ENCODE results near the gene STK10. TPM values are rescaled to one million over a fixed set of nuclear protein-coding genes. Genes with fewer than 3 reads are reported as not detected.

STK10 gene
- total and polyA plus RNA-seq, 4 donors, result 2.8 to 21.7 (median 7.7) TPM

DNA sequence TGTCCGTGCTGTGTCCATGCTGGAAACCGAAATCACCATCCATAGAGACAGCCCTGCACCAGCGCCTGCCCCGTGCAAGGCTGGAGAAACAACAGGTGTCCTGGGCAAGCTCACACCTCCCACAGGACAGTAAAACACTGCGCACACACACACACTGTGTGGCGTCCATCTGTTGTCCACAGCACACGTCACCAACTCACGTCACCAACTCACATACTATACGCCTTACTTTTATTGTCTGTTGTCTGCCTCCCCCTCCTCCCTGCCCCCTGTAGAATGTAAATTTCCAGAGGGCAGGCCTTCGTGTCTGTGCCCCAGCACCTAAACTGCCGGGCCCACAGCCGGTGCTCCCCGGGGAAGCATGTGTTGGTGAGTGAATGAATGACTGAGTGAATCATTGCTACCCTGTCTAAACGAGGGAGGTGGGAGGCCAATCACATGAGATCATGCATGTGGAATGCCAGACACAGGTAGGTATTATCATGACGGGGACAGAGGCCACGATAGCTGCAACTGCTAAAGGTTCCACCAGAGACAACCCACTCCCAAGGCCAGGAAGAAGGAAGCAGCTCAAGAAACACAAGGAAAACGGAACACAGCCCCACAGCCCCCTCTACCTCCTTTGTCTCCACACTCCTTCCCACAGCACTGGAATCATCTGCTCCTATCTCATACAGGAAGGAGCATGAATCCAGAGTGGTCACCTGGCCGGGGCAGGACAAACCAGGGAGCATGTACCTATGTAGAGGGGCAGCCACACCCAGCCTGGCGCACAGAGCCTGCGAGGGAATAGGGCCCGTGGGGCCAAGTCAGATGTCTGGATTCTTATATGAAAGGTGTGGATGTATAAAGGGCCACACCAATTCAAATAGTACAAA lies 41.9 kb downstream of the STK10 start:
- H3K27ac ChIP-seq (ENCODE audit: low read depth in 1 of 2, low read length in 2 of 2), result no peak overlapping the region
- 91% methylated on average over 21 of the region's 21 CpGs for WGBS
- no peaks in the 10 kb centered on the region for H3K36me3 ChIP-seq (ENCODE audit: control insufficient read depth in 4 of 4, insufficient read depth in 3 of 4, low read depth in 1 of 4, low read length in 3 of 4)
- no peak for DNase-seq (ENCODE audit: low spot score)
- no peak for TF ChIP-seq RAD21 (IDR thresholded peaks at IDR 0.05)
- TF ChIP-seq, protein P1, sequence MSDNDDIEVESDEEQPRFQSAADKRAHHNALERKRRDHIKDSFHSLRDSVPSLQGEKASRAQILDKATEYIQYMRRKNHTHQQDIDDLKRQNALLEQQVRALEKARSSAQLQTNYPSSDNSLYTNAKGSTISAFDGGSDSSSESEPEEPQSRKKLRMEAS (IDR thresholded peaks at IDR 0.05), result no peak
- peaks cover 0 to 2% (median under 1%) of the 10 kb centered on the region in 4 donors for H3K4me1 ChIP-seq (ENCODE audit: control insufficient read depth in 4 of 4, insufficient read depth in 4 of 4, low read length in 3 of 4)
- no peak overlapping the region for H3K4me3 ChIP-seq (ENCODE audit: low read depth in 1 of 3, low read length in 3 of 3)
- no peaks in the 10 kb centered on the region for H3K27me3 ChIP-seq (ENCODE audit: control insufficient read depth in 4 of 4, insufficient read depth in 4 of 4, low read length in 3 of 4)
- no peak overlapping the region for H3K9ac ChIP-seq (ENCODE audit: low read depth in 1 of 2, low read length in 2 of 2)
- H3K9me3 ChIP-seq (ENCODE audit: control insufficient read depth in 4 of 4, low read length in 3 of 4), result no peaks in the 10 kb centered on the region

DNA sequence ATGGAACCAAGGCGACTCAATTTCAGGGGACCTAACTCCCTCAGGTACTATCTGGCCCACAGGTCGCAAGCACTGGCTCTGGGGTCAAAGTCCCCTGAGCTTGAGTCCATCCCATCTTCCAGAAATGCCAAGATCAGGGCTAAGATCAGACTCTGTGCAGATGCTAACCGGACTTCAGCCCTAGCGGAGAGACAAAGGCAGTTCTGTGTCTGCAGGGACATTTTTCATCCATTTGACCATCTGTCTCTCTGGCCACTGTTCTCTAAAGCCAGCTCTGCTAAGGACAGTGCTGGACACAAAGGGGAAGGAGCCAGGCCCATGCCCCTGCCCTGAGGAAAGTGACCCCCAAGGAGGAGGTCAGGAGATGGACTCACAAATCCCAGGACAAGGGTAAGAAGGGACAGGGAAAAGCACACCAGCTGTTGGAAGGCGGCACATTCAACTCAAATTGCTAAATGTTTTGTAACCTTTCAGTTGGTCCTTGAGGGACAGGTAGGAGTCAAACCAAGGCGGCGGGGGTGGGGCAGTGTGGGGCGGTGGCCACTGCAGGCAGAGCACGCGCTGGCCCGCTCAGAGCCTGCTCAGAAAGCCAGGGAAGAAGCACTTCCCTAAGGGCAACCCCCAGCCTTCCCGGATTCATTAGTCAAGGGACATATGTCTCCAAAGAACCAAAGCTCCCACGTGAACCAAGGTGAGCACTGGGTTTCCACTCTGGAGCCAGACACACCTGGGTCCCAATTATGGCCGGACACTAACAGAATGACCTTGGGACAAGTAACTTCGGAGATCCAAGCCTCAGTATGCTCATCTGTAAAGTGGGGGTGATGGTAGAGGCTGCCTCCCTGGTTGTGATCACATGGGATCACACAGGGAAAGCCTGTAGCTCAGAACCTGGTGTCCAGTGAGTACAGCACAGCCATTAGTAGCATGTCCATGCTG lies 42.8 kb downstream of the STK10 start:
- 87% methylated on average over 15 of the region's 15 CpGs for WGBS
- Histone ChIP-seq H3K4me1 (ENCODE audit: control insufficient read depth in 4 of 4, insufficient read depth in 4 of 4, low read length in 3 of 4) (peaks cover 0 to 2% (median 0%) of the 10 kb centered on the region in 4 donors), H3K36me3 (ENCODE audit: control insufficient read depth in 4 of 4, insufficient read depth in 3 of 4, low read depth in 1 of 4, low read length in 3 of 4) (no peaks in the 10 kb centered on the region), H3K9ac (ENCODE audit: low read depth in 1 of 2, low read length in 2 of 2) (no peak overlapping the region), H3K27me3 (ENCODE audit: control insufficient read depth in 4 of 4, insufficient read depth in 4 of 4, low read length in 3 of 4) (no peaks in the 10 kb centered on the region), H3K27ac (ENCODE audit: low read depth in 1 of 2, low read length in 2 of 2) (no peak overlapping the region), H3K4me3 (ENCODE audit: low read depth in 1 of 3, low read length in 3 of 3) (no peak overlapping the region), H3K9me3 (ENCODE audit: control insufficient read depth in 4 of 4, low read length in 3 of 4) (no peaks in the 10 kb centered on the region)
- TF ChIP-seq RAD21 (IDR thresholded peaks at IDR 0.05), result no peak
- no peak for TF ChIP-seq FOXA2 (IDR thresholded peaks at IDR 0.05)
- TF ChIP-seq, protein P2, sequence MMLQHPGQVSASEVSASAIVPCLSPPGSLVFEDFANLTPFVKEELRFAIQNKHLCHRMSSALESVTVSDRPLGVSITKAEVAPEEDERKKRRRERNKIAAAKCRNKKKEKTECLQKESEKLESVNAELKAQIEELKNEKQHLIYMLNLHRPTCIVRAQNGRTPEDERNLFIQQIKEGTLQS (IDR thresholded peaks at IDR 0.05), result no peak
- TF ChIP-seq NR2F2 (IDR thresholded peaks at IDR 0.05), result no peak
- TF ChIP-seq RXRA (IDR thresholded peaks at IDR 0.05), result no peak
- no peak for TF ChIP-seq HNF4G (IDR thresholded peaks at IDR 0.05)
- TF ChIP-seq HNF4A (conservative IDR thresholded peaks at IDR 0.05), result no peak
- TF ChIP-seq TAF1 (conservative IDR thresholded peaks at IDR 0.05), result no peak
- TF ChIP-seq SP1 (IDR thresholded peaks at IDR 0.05), result no peak
- TF ChIP-seq, protein P3, sequence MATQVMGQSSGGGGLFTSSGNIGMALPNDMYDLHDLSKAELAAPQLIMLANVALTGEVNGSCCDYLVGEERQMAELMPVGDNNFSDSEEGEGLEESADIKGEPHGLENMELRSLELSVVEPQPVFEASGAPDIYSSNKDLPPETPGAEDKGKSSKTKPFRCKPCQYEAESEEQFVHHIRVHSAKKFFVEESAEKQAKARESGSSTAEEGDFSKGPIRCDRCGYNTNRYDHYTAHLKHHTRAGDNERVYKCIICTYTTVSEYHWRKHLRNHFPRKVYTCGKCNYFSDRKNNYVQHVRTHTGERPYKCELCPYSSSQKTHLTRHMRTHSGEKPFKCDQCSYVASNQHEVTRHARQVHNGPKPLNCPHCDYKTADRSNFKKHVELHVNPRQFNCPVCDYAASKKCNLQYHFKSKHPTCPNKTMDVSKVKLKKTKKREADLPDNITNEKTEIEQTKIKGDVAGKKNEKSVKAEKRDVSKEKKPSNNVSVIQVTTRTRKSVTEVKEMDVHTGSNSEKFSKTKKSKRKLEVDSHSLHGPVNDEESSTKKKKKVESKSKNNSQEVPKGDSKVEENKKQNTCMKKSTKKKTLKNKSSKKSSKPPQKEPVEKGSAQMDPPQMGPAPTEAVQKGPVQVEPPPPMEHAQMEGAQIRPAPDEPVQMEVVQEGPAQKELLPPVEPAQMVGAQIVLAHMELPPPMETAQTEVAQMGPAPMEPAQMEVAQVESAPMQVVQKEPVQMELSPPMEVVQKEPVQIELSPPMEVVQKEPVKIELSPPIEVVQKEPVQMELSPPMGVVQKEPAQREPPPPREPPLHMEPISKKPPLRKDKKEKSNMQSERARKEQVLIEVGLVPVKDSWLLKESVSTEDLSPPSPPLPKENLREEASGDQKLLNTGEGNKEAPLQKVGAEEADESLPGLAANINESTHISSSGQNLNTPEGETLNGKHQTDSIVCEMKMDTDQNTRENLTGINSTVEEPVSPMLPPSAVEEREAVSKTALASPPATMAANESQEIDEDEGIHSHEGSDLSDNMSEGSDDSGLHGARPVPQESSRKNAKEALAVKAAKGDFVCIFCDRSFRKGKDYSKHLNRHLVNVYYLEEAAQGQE (IDR thresholded peaks at IDR 0.05), result no peak
- TF ChIP-seq JUND (IDR thresholded peaks at IDR 0.05), result no peak
- TF ChIP-seq EGR1 (IDR thresholded peaks at IDR 0.05; ENCODE audit: low read depth in 2 of 2), result no peak
- TF ChIP-seq YY1 (IDR thresholded peaks at IDR 0.05), result no peak
- no peak for TF ChIP-seq FOXA1 (IDR thresholded peaks at IDR 0.05)
- no peak for TF ChIP-seq GABPA (IDR thresholded peaks at IDR 0.05 in 1 of 2, conservative IDR thresholded peaks at IDR 0.05 in 1 of 2)
- peak; percentile 52 for DNase-seq (ENCODE audit: low spot score)
